Ammon's horn (tissue), 1 donor: ENCODE results near the gene SPOCK1.

Source experiments
- DNase-seq: peaks from one replicate; pipeline ENCODE4 v3.0.0-alpha.2; 2016; ENCODE audit warnings: low spot score

The SPOCK1 gene

DNA sequence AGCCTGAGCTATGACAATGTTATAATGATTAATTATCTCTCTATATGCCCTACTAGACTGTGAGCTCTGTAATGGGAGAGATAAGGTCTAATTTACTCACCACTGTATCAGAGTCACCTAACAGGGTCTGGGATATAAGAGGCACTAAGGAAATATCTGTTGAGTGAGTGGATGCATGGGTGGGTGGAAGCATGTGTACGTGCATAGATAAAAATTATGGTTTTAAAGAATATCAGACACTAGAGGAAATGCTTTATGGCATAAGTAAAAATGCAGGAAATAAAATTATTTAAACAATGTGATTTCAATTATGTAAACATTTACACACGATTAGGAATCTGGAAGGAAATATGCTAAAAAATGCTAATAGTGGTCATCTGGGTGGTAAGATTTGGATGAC, 137.8 kb downstream of the SPOCK1 start:
- DNase-seq, result no peak

DNA sequence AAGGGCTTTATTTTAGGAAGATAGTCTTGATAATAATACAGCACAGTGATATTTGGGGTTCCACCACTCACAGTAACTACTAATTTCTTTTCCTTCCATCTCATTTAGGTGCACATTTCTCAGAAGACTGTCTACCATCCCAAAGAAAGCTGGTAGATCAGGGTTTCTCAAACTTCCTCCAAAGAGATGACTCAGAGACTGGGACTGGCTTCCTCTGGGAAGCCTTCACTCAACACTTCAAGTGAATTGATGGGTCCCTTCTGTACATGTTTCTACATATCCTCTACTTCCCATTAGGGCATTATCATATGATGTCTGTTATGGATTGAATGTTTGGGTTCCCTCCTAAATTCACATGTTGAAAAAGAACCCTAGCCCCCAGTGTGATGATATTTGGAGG, 138.5 kb downstream of the SPOCK1 start:
- no peak for DNase-seq

DNA sequence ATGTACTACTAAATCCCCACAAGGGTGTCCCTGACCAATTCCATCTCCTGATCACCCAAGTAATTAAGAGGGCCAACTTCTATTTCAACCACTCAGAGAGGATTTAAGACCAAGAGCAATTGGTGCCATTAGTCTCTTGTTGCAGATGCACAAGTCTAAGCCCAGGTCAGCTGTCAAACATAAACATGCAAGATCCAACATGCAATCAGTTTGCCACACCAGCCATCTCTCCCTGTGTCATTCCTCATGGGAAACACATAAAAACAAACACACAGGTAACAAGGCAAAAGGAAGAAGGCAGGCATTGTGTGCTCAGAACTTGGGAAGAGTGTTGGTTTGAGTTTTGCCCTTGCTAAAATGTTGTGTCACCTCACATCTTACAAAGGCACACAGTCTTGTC, 139.2 kb downstream of the SPOCK1 start:
- no peak for DNase-seq

DNA sequence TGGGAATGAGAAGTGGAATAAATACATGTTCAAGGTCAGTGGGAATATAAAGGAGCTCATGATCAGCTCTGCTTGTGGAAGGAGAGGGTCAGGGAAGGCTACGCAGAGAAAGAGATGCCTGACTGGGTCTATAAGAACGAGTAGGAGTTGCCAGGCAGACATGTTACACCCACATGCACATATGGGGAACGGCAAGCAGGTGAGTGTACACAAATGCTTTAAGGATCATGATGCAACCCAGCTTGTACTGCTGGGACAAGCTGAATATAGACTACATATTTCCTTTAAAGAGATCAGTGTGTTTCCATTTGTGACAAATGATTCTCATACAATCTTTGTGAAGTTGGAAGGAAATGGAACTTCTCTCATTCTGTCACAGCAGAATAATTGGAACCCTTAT, 141.7 kb downstream of the SPOCK1 start:
- DNase-seq, result no peak

DNA sequence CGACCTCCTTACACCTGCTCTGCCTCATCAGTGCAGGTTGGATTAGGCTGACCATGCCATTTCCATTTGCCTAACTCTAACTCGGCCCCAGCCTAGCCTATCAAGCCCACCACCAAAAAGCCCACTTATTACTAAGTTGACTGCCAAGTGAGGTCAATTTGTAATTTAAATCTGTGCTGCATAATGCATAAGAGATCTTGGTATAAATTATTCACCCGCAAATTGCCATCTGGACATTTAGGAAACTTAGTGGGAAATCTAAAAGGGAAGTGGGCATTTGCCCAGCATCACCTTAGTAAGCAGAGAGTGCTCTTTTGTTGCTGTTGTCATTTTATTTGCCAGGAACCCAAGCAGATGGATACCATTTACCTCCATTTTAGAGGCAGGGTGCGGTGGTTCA, 143.0 kb downstream of the SPOCK1 start:
- DNase-seq, result no peak

DNA sequence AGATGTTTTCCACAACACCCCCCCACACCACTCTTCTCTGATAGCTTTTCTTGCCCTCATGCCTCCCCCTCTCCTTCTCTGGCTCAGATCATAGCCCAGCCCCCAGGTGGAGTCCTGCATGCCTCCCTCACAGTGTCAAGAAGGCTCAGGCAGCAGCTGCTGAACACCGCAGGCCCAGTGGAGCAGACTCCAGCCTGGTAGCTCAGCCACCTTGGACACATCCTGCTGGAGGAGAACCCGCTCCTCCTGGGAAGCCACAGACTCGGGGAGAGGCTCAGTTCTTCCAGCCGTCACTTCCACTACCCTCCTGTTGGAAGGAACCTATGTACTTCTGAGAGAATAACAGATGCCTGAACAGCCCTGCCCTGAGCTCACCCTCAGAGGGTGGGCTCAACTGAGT, 143.4 kb downstream of the SPOCK1 start:
- no peak for DNase-seq

DNA sequence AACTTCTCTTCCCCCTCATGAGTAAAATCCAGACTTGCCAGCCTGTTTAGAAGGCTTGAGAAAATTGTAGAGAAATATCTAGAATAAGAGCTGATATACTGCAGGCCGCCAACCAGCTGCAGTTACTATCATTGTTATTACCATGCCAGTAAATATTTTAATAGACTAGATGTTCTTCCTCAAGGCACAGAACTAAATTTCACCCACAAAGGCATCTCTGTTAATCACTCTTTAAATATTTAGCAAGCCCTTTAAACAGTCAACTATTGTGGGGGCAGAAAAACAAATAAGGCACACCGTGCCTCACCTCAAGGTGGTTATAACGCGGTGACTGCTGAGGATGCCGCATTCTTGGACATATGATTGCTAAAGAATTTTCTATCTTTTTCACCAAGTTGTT, 147.0 kb downstream of the SPOCK1 start:
- no peak for DNase-seq

DNA sequence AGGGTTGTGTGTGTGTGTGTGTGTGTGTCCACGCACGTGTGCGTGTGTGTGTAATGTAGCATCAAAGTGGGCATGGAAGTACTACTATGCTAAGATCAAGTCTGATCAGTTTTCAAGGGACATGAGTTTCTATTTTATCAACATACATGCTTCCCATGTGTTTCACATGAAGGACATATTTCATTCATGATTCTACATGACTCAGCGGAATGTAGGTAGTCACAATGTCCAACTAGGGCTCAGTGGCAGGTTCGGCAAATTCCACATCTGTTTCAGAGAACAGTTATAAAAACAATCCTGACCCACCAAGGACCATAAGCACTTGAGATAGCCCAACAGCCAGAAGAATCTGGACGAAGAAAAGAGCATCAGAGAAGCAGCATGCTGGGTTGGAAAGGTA, 148.3 kb downstream of the SPOCK1 start:
- no peak for DNase-seq

DNA sequence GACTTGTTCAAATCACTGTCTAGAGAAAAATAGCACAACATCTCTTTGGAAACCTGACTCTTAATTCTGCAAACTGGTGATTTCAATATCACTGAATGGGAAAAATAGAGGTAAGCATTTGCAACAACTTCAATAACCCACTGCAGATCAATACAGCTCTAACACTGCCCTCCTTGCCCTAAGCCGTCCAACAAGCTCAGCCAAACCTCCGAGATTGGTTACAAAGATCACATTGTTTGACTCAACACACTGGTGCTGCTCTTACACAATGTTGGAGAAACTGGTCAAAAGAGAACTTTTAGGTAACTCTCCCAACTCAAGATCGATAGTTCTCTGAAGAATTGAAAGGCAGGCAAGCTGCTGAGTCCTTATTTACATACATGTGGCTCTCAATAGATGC, 150.4 kb downstream of the SPOCK1 start:
- peak; percentile 55 for DNase-seq

DNA sequence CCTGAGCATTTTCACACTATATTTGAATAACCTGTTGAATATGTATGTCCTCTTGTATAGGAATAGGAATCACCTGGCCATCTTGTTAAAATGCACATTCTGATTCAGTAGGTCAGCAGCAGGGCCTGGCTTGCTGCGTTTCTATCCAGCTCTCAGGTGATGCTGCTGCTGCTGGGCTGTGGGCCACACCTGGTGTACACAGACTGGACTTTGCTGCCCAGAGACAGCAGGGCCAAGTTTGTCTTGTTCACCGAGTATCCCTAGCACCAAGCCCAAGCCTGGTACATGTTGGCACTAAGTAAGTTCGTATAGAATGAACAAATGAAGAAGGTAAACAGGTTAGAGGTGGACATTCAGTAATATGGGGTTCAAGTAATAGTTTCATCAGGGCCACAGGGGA, 151.3 kb downstream of the SPOCK1 start:
- no peak for DNase-seq

DNA sequence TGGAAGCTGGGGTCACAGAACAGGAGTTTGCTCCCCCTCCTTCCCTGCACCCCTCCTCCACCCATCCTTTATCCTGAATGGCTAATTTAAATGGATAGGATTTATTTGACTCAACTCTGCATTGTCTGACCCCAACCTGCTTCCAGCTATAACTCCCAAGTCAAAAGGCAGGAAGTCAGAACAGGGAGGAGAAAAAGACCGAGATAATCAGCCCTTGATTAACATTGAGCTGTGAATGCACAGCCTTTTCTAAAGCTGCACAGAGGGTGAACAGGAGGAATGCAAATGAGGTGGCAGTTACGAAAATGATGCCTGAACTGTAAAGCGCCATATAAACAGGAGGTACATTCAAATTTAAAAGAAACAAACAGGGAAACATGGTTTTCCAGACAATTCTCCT, 152.8 kb downstream of the SPOCK1 start:
- DNase-seq, result no peak

DNA sequence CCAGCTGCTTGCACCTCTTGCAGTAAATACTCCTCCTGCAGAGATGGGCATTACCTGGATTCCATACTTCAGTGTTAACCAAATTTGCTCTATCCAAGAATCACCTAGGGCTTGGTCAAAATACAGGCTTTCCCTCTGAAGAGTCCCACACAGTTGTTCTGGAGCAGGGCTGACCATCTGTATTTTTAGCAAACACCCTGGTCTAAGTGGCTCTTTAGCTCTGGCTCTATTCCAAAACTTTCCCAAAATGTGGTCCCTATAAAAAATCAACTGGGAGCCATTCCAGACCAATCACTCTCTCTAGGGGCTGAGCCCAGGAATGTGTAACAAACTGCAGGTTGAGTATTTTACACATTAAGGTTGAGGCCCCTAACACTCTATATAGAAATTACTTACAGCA, 153.7 kb downstream of the SPOCK1 start:
- DNase-seq, result no peak

DNA sequence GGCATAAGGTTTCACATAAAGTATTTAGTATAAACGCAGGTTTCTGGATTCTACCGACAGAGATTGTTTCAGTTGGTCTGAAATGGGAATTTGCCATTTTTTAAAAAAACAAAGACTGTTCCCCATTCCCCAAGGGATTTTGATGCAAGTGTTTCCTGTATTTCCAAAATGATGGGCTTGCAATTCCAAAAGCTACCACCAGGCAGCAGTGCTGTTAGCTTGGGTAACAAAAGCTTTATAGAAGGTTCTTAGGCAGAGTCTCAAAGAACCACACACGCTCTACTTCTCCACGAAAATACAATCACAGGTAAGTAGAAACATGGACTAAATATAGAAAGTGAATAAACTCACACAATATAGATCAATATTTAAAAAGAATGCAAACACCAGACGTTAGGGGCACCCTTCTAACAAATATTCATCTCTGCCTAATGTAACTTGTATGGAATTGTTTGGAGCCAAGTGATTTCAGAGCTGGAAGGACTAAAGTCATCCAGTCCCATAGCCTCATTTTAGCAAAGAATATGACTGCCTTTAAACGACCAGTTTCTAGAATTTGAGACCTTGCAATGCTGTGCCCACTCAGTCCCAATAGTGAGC, 154.3 kb downstream of the SPOCK1 start:
- no peak for DNase-seq

DNA sequence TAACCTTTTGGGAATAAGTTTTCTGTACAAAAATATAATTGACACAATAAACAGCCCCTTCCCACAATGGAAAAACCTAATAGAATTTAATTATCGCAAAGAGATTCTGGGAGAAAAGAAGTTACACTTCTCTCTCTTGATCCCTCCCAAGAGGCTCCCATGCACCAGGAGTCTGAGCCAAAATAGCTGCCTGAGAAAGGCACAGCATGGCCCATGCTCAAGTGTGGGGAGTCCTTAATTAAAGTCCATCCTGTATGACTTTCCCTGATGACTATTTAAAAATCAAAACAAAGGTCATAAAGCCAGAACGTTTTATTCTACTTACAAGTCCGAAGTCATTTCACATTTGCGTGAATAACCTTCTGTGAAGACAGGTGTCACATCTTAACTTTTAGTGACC, 155.1 kb downstream of the SPOCK1 start:
- no peak for DNase-seq

DNA sequence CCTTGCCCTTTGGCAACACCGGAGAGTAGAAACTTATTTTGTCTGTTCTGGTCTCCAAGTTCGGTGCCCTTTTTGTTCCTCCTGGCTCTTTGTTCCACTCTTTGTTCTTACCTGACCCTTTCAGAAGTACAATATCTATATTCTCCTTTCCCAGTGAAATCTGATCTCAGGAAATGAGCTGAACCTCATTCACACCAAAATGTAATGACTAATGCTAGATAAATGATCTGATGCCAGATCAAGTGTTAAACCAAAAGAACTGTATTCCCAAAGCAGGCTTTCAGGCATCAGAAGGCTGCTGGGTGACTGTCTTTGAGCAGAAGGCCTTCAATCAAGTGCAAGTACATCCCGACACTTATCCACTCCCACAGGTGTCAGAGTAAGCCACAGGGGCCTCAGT, 156.4 kb downstream of the SPOCK1 start:
- no peak for DNase-seq

DNA sequence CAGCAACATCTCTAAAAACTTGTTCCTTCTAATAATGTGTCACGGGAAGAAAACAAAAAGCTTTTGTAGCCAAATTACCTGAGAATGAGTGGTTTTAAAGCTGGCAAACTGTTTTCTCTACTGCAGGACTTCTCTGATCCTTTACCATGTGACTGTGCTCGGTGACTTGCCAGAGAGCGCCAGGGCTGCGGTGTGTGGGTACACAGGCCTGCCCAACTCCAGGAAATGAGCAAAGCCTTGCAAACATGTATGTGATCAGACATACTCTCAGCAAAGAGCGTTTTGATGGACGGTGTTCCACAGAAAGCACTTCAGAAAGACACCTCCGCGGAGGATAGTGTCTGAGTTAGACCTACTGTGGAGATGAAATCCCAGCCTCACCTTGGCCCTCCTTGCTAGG, 157.3 kb downstream of the SPOCK1 start:
- DNase-seq, result no peak

DNA sequence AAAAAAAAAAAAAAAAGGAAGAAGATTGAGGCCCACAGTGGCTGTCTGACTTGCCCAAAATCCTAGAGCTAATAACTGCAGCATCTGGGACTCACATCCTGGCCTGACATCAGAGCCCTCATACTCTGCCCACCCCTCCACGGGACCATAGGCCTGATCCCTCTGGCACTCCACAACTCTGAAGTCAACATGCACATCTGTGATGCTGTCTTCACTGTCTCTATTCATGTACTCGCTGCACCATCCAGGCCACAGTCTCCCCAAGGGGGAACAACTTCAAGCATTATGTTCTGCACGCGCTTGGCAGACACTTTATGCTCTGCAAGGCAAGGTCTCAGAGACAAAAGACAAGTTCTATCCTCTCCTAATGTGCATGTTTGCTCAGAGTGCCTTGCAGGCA, 158.2 kb downstream of the SPOCK1 start:
- DNase-seq, result peak; percentile 79

DNA sequence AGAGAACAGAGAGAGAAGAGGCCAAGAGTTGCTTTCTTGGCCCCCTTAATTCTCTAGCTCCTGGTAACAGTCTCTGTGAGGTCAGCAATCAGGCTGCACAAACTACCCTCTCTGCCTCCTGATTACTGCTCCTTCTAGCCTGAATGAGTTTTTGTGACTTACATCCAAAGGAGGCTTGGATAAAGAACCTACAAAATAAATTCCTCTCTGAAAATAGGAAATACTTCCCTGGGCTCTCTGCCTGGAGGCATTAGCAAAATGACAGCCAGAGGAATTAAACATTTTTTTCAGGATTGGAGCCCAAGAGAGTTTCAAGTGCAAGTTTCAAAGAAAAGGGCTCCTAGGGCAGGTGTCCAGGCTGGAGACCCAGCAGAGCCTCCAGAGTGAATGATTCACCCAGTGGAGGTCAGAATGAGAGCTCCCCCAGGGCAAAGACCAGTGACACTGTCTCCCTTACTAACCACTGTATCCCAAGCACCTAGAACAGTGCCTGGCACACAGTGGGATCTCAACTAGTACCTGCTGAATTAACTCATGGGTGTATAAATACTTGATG, 162.5 kb downstream of the SPOCK1 start:
- DNase-seq, result no peak

DNA sequence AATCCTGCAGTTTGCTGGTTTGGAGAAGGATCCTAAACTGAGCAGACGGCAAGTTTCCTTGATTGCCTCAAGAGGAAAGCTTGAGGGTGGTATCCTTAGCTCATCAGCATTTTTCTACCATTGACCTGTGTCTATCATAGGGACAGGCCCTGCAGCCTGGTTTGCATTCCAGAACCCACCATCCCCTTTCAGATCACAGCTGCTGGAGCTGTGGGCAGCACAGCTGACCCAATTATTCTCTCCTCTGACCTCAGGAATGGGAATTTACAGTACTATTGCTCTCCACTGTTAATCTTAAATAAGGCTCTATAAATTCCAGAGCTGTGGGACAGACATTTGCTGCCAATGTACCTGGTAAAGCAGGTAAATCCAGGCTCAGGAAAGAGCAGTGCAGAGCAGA, 163.0 kb downstream of the SPOCK1 start:
- no peak for DNase-seq

DNA sequence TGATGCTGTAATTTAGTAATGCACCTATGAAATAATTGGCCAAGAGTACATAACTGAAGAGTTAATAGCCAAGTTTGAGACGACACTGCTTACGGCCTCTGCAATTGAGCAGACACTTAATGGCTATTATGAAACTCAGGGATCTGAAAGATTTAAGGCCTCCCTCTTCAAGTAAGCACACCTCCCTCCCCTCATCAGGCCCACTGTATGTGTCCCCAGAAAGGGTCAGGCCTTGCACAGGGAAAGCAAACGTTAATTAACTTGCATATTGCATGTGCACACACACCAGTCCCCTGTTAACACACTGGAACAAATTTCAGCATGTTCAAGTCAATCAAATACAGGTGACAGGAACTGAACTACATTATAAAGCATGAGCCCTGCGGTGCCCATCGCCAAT, 163.6 kb downstream of the SPOCK1 start:
- no peak for DNase-seq

DNA sequence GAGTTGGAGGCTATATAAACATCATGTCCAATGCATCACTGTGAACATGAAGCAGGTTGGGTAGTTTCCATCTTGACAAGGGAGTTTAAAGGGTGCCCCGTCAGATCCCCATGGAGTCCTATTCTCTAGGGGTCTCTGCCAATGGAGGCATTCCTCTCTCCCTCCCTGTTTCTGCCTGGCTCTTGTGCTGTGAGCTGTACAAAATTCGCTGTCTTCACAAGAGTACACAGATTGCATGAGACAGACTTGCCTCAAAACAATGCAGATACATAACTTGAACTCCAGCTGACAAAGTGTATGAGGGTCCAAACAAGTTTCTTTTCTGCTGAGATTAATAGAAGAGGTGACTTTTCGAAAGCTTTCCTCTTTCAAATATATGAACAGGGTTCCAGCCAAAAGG, 165.2 kb downstream of the SPOCK1 start:
- DNase-seq, result no peak

DNA sequence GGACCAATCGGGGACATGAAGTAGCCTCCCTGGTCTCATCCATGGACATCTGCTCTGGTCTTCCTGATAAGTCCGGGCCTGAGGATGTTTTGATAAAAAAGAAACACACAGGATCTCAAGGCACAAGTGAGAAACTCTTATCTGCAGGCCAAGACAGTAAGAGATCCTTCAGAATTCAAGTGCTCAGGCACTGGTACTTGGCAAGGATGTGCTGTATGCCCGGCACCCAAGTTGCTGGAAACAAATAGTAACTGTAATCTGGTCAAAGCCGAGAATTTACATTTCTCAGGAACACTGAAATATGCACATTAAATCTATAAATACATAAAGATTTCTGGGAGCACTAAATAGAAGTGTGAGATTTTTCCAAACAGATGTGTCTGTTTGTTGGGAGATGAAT, 165.7 kb downstream of the SPOCK1 start:
- DNase-seq, result no peak

DNA sequence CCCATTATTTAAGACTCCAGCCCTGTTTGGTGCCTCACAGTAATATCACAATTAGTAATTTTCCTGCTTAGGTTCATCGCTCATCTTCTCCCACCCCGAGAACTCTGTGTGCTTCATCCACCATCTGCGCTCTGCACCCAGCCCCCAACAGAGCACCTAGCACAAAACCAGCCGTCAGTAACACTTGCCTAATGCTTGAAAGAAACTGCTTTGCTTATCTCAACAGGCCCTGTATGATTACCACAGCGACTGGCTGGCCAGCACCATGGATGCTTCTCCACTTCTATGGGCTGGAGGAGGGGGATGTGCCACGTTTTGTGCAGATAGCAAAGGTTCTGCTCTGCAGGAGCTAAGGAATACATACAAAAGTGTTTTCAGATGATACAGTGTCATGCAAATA, 166.8 kb downstream of the SPOCK1 start:
- peak; percentile 31 for DNase-seq

DNA sequence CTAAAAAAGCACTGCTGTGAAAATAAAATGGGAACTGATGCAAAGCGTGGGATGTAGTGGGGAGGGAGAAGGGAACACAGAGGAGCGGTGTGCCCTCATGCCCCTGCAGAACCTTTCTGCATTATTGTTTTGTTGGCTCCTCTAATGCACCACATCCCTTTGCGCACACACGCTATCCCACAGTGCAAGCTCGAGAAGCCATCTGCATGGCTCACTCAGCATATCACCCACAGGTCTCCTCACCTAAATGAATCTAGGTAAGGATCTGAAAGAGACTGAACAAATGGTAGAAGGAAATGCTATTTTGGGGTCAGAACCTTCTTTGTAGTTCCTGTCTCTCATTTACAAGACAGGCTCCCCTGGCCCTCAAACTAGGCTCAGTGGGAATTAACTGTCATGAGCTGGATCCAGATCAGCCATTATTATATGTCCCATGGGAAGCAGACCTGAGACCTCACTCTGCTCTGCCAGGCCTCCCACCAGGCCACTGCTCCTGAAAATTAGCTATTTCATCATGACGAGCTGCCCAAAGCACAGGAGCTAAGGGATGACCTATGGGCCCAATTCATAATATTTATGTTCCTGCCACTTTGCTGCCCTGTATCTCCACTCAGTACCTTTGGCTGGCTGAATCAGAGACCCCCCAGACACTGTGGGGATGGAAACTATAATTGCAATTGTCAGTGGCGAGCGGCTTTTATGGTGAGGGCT, 169.4 kb downstream of the SPOCK1 start:
- DNase-seq, result no peak
